HG02798 (cell line): Measurements from ENCODE around the gene KCNC1.

Experiments
- ATAC-seq: cut with Tn5 transposase; IDR thresholded peaks from one replicate; pipeline ENCODE4 v1.9.1; 2021; ENCODE audit warnings: mild to moderate bottlenecking; ENCODE audit not compliant: unreplicated experiment, poor library complexity

The KCNC1 gene

GRCh38 chr11:17735818-17736578 is 1.4 kb downstream of the KCNC1 start:
- no peak for ATAC-seq

GRCh38 chr11:17736579-17736893 is 2.0 kb downstream of the KCNC1 start:
- ATAC-seq, result no peak

- no peak for ATAC-seq
These were observed 2.6 kb downstream of the KCNC1 start for GRCh38 chr11:17736930-17737817.

- no peak for ATAC-seq
These were observed 3.8 kb downstream of the KCNC1 start for GRCh38 chr11:17738151-17738973.

GRCh38 chr11:17739945-17740338 is 5.4 kb downstream of the KCNC1 start:
- no peak for ATAC-seq

- no peak for ATAC-seq
These were observed 6.2 kb downstream of the KCNC1 start for GRCh38 chr11:17740649-17741235.

GRCh38 chr11:17741487-17741886 is 6.9 kb downstream of the KCNC1 start:
- no peak for ATAC-seq

GRCh38 chr11:17742019-17742418 is 7.4 kb downstream of the KCNC1 start:
- ATAC-seq, result no peak

GRCh38 chr11:17743026-17743807 is 8.6 kb downstream of the KCNC1 start:
- no peak for ATAC-seq

- ATAC-seq, result no peak
These were observed 9.2 kb downstream of the KCNC1 start for GRCh38 chr11:17743808-17744119.

- no peak for ATAC-seq
These were observed 9.8 kb downstream of the KCNC1 start for GRCh38 chr11:17744151-17744940.

- no peak for ATAC-seq
These were observed 10.6 kb downstream of the KCNC1 start for GRCh38 chr11:17745023-17745772.

- no peak for ATAC-seq
These were observed 11.5 kb downstream of the KCNC1 start for GRCh38 chr11:17746096-17746495.

- ATAC-seq, result no peak
These were observed 12.8 kb downstream of the KCNC1 start for GRCh38 chr11:17747131-17747955.

- no peak for ATAC-seq
These were observed 13.5 kb downstream of the KCNC1 start for GRCh38 chr11:17748044-17748443.

- ATAC-seq, result no peak
These were observed 14.5 kb downstream of the KCNC1 start for GRCh38 chr11:17748761-17749721.
